GM21619 (cell line): Measurements from ENCODE around the gene PCID2.
"Not testable (repeated sequence)": the region's sequence is repeated elsewhere in the genome, so short reads cannot be mapped to it uniquely, and the experiment has no call there.

ENCODE experiments used
- ATAC-seq: cut with Tn5 transposase; IDR thresholded peaks from one replicate; pipeline ENCODE4 v1.9.1; 2021; ENCODE audit not compliant: unreplicated experiment

PCID2 gene

GRCh38 chr13:113208421-113209335 is at the start of gene PCID2:
Gene PCID2, minus strand, starts transcription at chr13:113208669. Its CDS starts 35 bp downstream, at chr13:113208634.
- ATAC-seq = peak; percentile 71

- ATAC-seq = not testable (repeated sequence)
Measured at GRCh38 chr13:113257908-113258307, 49.4 kb upstream of the PCID2 start.

- ATAC-seq = no peak
Measured at GRCh38 chr13:113252516-113253095, 44.1 kb upstream of the PCID2 start.

- ATAC-seq = no peak
Measured at GRCh38 chr13:113245849-113246796, 37.7 kb upstream of the PCID2 start.

GRCh38 chr13:113243847-113244246 is 35.4 kb upstream of the PCID2 start:
- no peak for ATAC-seq

GRCh38 chr13:113241623-113242022 is 33.2 kb upstream of the PCID2 start:
- not testable (repeated sequence) for ATAC-seq

GRCh38 chr13:113239986-113240385 is 31.5 kb upstream of the PCID2 start:
- ATAC-seq = no peak

- ATAC-seq = no peak
Measured at GRCh38 chr13:113239357-113239756, 30.9 kb upstream of the PCID2 start.

GRCh38 chr13:113238536-113238935 is 30.1 kb upstream of the PCID2 start:
- ATAC-seq = no peak

- ATAC-seq = no peak
Measured at GRCh38 chr13:113233101-113233500, 24.6 kb upstream of the PCID2 start.

GRCh38 chr13:113232208-113233003 is 23.9 kb upstream of the PCID2 start:
- no peak for ATAC-seq

GRCh38 chr13:113231306-113232207 is 23.1 kb upstream of the PCID2 start:
- ATAC-seq = no peak

- no peak for ATAC-seq
Measured at GRCh38 chr13:113229791-113230190, 21.3 kb upstream of the PCID2 start.

GRCh38 chr13:113229161-113229560 is 20.7 kb upstream of the PCID2 start:
- ATAC-seq = no peak

- no peak for ATAC-seq
Measured at GRCh38 chr13:113226873-113227450, 18.5 kb upstream of the PCID2 start.

- ATAC-seq = no peak
Measured at GRCh38 chr13:113225515-113225914, 17.0 kb upstream of the PCID2 start.

GRCh38 chr13:113224486-113224885 is 16.0 kb upstream of the PCID2 start:
- no peak for ATAC-seq

GRCh38 chr13:113223070-113223469 is 14.6 kb upstream of the PCID2 start:
- no peak for ATAC-seq

- no peak for ATAC-seq
Measured at GRCh38 chr13:113220877-113221276, 12.4 kb upstream of the PCID2 start.
